IMR-90 (cell line): ENCODE results near the gene GYS1. TPM values are rescaled to one million over a fixed set of nuclear protein-coding genes. Genes with fewer than 3 reads are reported as not detected.

Source experiments
- ATAC-seq: fragments of 200-7000 bp; cut with Tn5 transposase; 2 replicates; pipeline ENCODE4 v1.9.1; 2020; ENCODE audit warnings: low read depth, mild to moderate bottlenecking, moderate library complexity
- BruUV-seq: library from RNA; stranded (reverse); fragments of 400-500 nt; replicated peaks from 2 replicates; lab custom pipeline; 2021; lab: Mats Ljungman, UMichigan
- CTCF ChIA-PET: fragments of 300-600 bp; formaldehyde crosslinking; extraction: SDS; loops from one replicate; lab custom pipeline; 2021; ENCODE audit warnings: antibody characterized with exemption; lab: Yijun Ruan, JAX
- POLR2A ChIA-PET: fragments of 300-600 bp; sonication (Branson Sonifier 250); formaldehyde crosslinking; loops from one replicate; lab custom pipeline; 2022; ENCODE audit warnings: antibody characterized with exemption; ENCODE audit not compliant: unreplicated experiment; lab: Charles Lee
- DNase-seq: peaks from one replicate; pipeline ENCODE4 v3.0.0; 2013
- H2AFZ ChIP-seq: replicated peaks from 2 replicates; pipeline ENCODE3; 2013; ENCODE audit warnings: low read length, mild to moderate bottlenecking; ENCODE audit not compliant: poor library complexity
- H2AK5ac ChIP-seq: 2 replicates; pipeline ENCODE4 v1.6.1; 2013; ENCODE audit warnings: low read depth, low read length, inconsistent platforms
- H2AK9ac ChIP-seq: replicated peaks from 2 replicates; pipeline ENCODE3; 2013; ENCODE audit warnings: mild to moderate bottlenecking, low read depth, low read length, moderate library complexity; ENCODE audit not compliant: poor library complexity
- H2BK120ac ChIP-seq: 2 replicates; pipeline ENCODE4 v1.6.1; 2013; ENCODE audit warnings: low read depth, low read length, inconsistent platforms
- H2BK15ac ChIP-seq: 3 replicates; pipeline ENCODE4 v1.6.1; 2013; ENCODE audit warnings: low read depth, low read length, inconsistent platforms
- H2BK20ac ChIP-seq: 2 replicates; pipeline ENCODE4 v1.6.1; 2013; ENCODE audit warnings: low read depth, mild to moderate bottlenecking, inconsistent platforms, low read length, moderate library complexity
- H2BK5ac ChIP-seq: 2 replicates; pipeline ENCODE4 v1.6.1; 2013; ENCODE audit warnings: mild to moderate bottlenecking, low read depth, low read length, inconsistent platforms; ENCODE audit not compliant: poor library complexity, severe bottlenecking
- H3K14ac ChIP-seq: replicated peaks from 2 replicates; pipeline ENCODE4 v1.6.1; 2013; ENCODE audit warnings: low read depth, low read length, inconsistent platforms
- H3K18ac ChIP-seq: 2 replicates; pipeline ENCODE4 v1.6.1; 2013; ENCODE audit warnings: low read depth, low read length, control low read depth
- H3K23ac ChIP-seq: 2 replicates; pipeline ENCODE4 v1.6.1; 2013; ENCODE audit warnings: low read depth, low read length, inconsistent platforms
- H3K27ac ChIP-seq: 2 replicates; pipeline ENCODE4 v1.5.1; 2013; ENCODE audit warnings: mild to moderate bottlenecking, control low read depth, low read length; ENCODE audit not compliant: insufficient read depth
- H3K27me3 ChIP-seq: 2 replicates; pipeline ENCODE4 v1.6.1; 2013; ENCODE audit warnings: low read length; ENCODE audit not compliant: control insufficient read depth, insufficient read depth
- H3K36me3 ChIP-seq: 2 replicates; pipeline ENCODE4 v1.6.1; 2013; ENCODE audit warnings: low read length, mixed read lengths; ENCODE audit not compliant: control insufficient read depth, insufficient read depth
- H3K4ac ChIP-seq: 2 replicates; pipeline ENCODE4 v1.6.1; 2013; ENCODE audit warnings: low read depth, low read length, inconsistent platforms
- H3K4me1 ChIP-seq: 2 replicates; pipeline ENCODE4 v1.6.1; 2013; ENCODE audit warnings: low read length, mixed read lengths; ENCODE audit not compliant: control insufficient read depth, insufficient read depth
- H3K4me2 ChIP-seq: 2 replicates; pipeline ENCODE4 v1.6.1; 2013; ENCODE audit warnings: low read depth, mild to moderate bottlenecking, control low read depth, low read length, moderate library complexity
- H3K4me3 ChIP-seq: 2 replicates; pipeline ENCODE4 v1.5.1; 2013; ENCODE audit warnings: low read depth, mild to moderate bottlenecking, control low read depth, low read length, moderate library complexity; ENCODE audit not compliant: insufficient read depth
- H3K56ac ChIP-seq: 2 replicates; pipeline ENCODE4 v1.6.1; 2013; ENCODE audit warnings: low read length, inconsistent platforms; ENCODE audit not compliant: insufficient read depth; ENCODE audit errors: extremely low read depth
- H3K79me1 ChIP-seq, 2 experiments: 2 replicates each; pipeline ENCODE4 v1.6.1; 2013; ENCODE audit warnings: low read length in 2 of 2, inconsistent platforms in 1 of 2, low read depth in 1 of 2
- H3K9ac ChIP-seq: 2 replicates; pipeline ENCODE4 v1.6.1; 2013; ENCODE audit warnings: low read depth, low read length, control low read depth
- H3K9me1 ChIP-seq: 2 replicates; pipeline ENCODE4 v1.6.1; 2013; ENCODE audit warnings: low read length, inconsistent platforms; ENCODE audit not compliant: insufficient read depth
- H3K9me3 ChIP-seq: 2 replicates; pipeline ENCODE4 v1.6.1; 2013; ENCODE audit warnings: low read length; ENCODE audit not compliant: control insufficient read depth, insufficient read depth
- H4K20me1 ChIP-seq: 2 replicates; pipeline ENCODE4 v1.6.1; 2013; ENCODE audit warnings: low read length, inconsistent platforms; ENCODE audit not compliant: insufficient read depth
- H4K5ac ChIP-seq: 2 replicates; pipeline ENCODE4 v1.6.1; 2013; ENCODE audit warnings: mild to moderate bottlenecking, low read depth, low read length, control low read depth
- H4K8ac ChIP-seq, 2 experiments: 2 replicates each; pipeline ENCODE4 v1.6.1; 2013; ENCODE audit warnings: low read depth in 2 of 2, low read length in 2 of 2, control low read depth in 1 of 2, inconsistent platforms in 1 of 2
- H4K91ac ChIP-seq: 2 replicates; pipeline ENCODE4 v1.6.1; 2013; ENCODE audit warnings: low read depth, low read length, inconsistent platforms; ENCODE audit not compliant: insufficient read depth
- CHD1 ChIP-seq: IDR thresholded peaks from 2 replicates; pipeline ENCODE4 v1.6.1; 2012; ENCODE audit warnings: low read depth, low read length, improper control_type of control experiment
- CTCF ChIP-seq: conservative IDR thresholded peaks from 2 replicates; pipeline ENCODE4 v1.5.1; 2012; ENCODE audit warnings: mild to moderate bottlenecking, low read depth, low read length, improper control_type of control experiment
- ELK1 ChIP-seq: fragments of 150-350 bp; IDR thresholded peaks from 2 replicates; pipeline ENCODE4 v1.6.1; 2016; ENCODE audit warnings: low read depth, mild to moderate bottlenecking, low read length, moderate library complexity, borderline replicate concordance
- POLR2A ChIP-seq: IDR thresholded peaks from 2 replicates; pipeline ENCODE4 v1.6.1; 2012; ENCODE audit warnings: mild to moderate bottlenecking, low read depth, low read length
- WGBS, 2 experiments: methylation state at CpG; one replicate each; pipeline versions ENCODE4 v1.1.5 to v1.1.7; 2013; ENCODE audit warnings: missing lambda C conversion rate in 2 of 2; ENCODE audit not compliant: insufficient read length in 1 of 2; ENCODE audit errors: extremely low coverage in 2 of 2; 5-methylcytosine and 5-hydroxymethylcytosine counted together
- dilution Hi-C: fragments of 300-500 bp; cut with HindIII; formaldehyde crosslinking; loops from one replicate; pipeline ENCODE4 v1.14.3; 2018; ENCODE audit warnings: low sequenced_read_pairs; ENCODE audit not compliant: unreplicated experiment
- in situ Hi-C: fragments of 300-500 bp; cut with MboI; formaldehyde crosslinking; loops from 3 replicates; pipeline ENCODE4 v1.14.3; 2019; ENCODE audit warnings: low sequenced_read_pairs, inconsistent platforms, mixed read lengths
- intact Hi-C: fragments of 100-400 bp; cut with micrococcal nuclease; formaldehyde crosslinking; loops from 2 replicates; pipeline ENCODE4 v1.10.0; 2022
- polyA plus RNA-seq, 3 experiments: library from polyadenylated mRNA; depleted of rRNA; stranded (reverse); fragments of >200 nt; gene quantifications; 2 replicates each; pipeline ENCODE4 v1.2.3, GENCODE V29; 2012; ENCODE audit warnings: low replicate concordance in 1 of 3
- total RNA-seq: library from RNA; depleted of rRNA; stranded (reverse); fragments of >200 nt; gene quantifications from 2 replicates; pipeline ENCODE4 v1.2.3, GENCODE V29; 2012

The GYS1 gene
- total and polyA plus RNA-seq, 2 of the 4 experiments (the other 2 are of a cell fraction): 38.7 to 72.2 TPM

- Histone ChIP-seq H3K4ac (no peak overlapping the region), H4K8ac (peak overlapping the region in 1 of 2 experiments; percentile 55; a peak in 1 of 4 replicates), H3K18ac (no peak overlapping the region), H3K56ac (no peak overlapping the region), H2AFZ (peak overlapping the region; percentile 82), H4K20me1 (no peaks in the 10 kb centered on the region), H3K4me1 (peaks cover 5% of the 10 kb centered on the region; the same call in 1 of the 2 replicates), H4K5ac (no peak overlapping the region; the same call in 1 of the 2 replicates), H3K36me3 (peaks cover 17% of the 10 kb centered on the region), H3K79me1 (no peaks in the 10 kb centered on the region; a peak in 1 of 4 replicates), H3K27ac (no peak overlapping the region), H2BK120ac (0 out of 2 replicates have a peak overlapping the region, but pooled peaks have one; percentile 15), H3K14ac (no peak overlapping the region), H3K4me3 (peak overlapping the region; percentile 51), H4K91ac (peak overlapping the region; percentile 37; the same call in 1 of the 2 replicates), H2AK5ac (no peak overlapping the region), H3K9ac (no peak overlapping the region), H2AK9ac (peak overlapping the region; percentile 94), H3K23ac (no peak overlapping the region), H3K9me1 (0 out of 2 replicates have a peak, but pooled peaks cover 3% of the 10 kb centered on the region), H3K9me3 (no peaks in the 10 kb centered on the region), H2BK20ac (no peak overlapping the region), H2BK15ac (no peak overlapping the region), H3K27me3 (peaks cover 2% of the 10 kb centered on the region; the same call in 1 of the 2 replicates), H2BK5ac (no peak overlapping the region), H3K4me2 (peak overlapping the region; percentile 59)
- DNase-seq (peak; percentile 17), ATAC-seq (peak; percentile 30)
- ChIA-PET CTCF (interaction anchor here (1.6 kb wide), 1 partner anchor 20 kb away, joined by 3 read pairs; no protein-coding TSS in a partner anchor), POLR2A (no interaction called here)
- 21% methylated on average over 17 of the region's 41 CpGs; no CpG with 5 or more reads in 1 of the 2 experiments for WGBS, 2 experiments
- intact Hi-C loops: no loop called here
- in situ Hi-C loops: no loop called here
- BruUV-seq: no TSS peak
- TF ChIP-seq CHD1: no peak
- no peak for TF ChIP-seq POLR2A
- TF ChIP-seq ELK1: no peak
- peak; percentile 27 for TF ChIP-seq CTCF
- dilution Hi-C loops: no loop called here
Observed at GRCh38 chr19:49019242-49019932, 26.3 kb upstream of the GYS1 start.
